Tibial artery (tissue), 4 donors: ENCODE measurements around the gene ANKRD24.

Source experiments
- DNase-seq, 2 donors: peaks; one replicate each; pipeline ENCODE4 v3.0.0-alpha.2; 2019
- H3K27ac ChIP-seq, 2 donors: fragments of 200-600 bp; sonication (generic) in 1 of 2; 1 replicate in 1 of 2; 2 replicates in 1 of 2; pipeline ENCODE4 v1.5.1; 2018 to 2019; ENCODE audit warnings: mild to moderate bottlenecking in 1 of 2
- H3K27me3 ChIP-seq, 2 donors: fragments of 200-600 bp; sonication (generic) in 1 of 2; one replicate each; pipeline versions ENCODE4 v1.5.1 to v1.6.0; 2016 to 2019
- H3K36me3 ChIP-seq, 3 donors: fragments of 200-600 bp; sonication (generic) in 2 of 3; one replicate each; pipeline ENCODE4 v1.5.1; 2016 to 2019; ENCODE audit warnings: mild to moderate bottlenecking in 2 of 3
- H3K4me1 ChIP-seq, 4 donors: fragments of 200-600 bp; sonication (generic) in 2 of 4; 1 replicate in 3 of 4; 2 replicates in 1 of 4; pipeline ENCODE4 v1.5.1; 2016 to 2019
- H3K4me3 ChIP-seq, 2 donors: fragments of 200-600 bp; sonication (generic) in 1 of 2; 1 replicate in 1 of 2; 2 replicates in 1 of 2; pipeline ENCODE4 v1.5.1; 2018 to 2019; ENCODE audit warnings: mild to moderate bottlenecking in 2 of 2
- H3K9me3 ChIP-seq, 3 donors: fragments of 200-600 bp; sonication (generic) in 1 of 3; one replicate each; pipeline ENCODE4 v1.5.1; 2016 to 2019
- intact Hi-C: fragments of 100-400 bp; cut with DNase I; formaldehyde crosslinking; loops from one replicate; pipeline ENCODE4 v1.15.0; 2023; ENCODE audit warnings: low total_unique reads
- TF ChIP-seq, protein P1 (sequence below), 2 experiments: fragments of 200-600 bp in 1 of 2; fragments of 450-650 bp in 1 of 2; IDR thresholded peaks; one replicate each; pipeline ENCODE4 v1.5.1; 2017 to 2019; ENCODE audit warnings: antibody characterized with exemption in 2 of 2, mild to moderate bottlenecking in 1 of 2, moderate library complexity in 1 of 2

Gene ANKRD24

GRCh38 chr19:4198467-4199126, 16.1 kb downstream of the ANKRD24 start:
- Histone ChIP-seq H3K27me3 (peaks cover 6 to 66% of the 10 kb centered on the region in 2 donors), H3K27ac (no peak overlapping the region), H3K4me1 (peaks cover 0 to 13% (median 9%) of the 10 kb centered on the region in 4 donors), H3K36me3 (no peaks in the 10 kb centered on the region), H3K4me3 (no peak overlapping the region), H3K9me3 (no peaks in the 10 kb centered on the region)
- TF ChIP-seq, protein P1, sequence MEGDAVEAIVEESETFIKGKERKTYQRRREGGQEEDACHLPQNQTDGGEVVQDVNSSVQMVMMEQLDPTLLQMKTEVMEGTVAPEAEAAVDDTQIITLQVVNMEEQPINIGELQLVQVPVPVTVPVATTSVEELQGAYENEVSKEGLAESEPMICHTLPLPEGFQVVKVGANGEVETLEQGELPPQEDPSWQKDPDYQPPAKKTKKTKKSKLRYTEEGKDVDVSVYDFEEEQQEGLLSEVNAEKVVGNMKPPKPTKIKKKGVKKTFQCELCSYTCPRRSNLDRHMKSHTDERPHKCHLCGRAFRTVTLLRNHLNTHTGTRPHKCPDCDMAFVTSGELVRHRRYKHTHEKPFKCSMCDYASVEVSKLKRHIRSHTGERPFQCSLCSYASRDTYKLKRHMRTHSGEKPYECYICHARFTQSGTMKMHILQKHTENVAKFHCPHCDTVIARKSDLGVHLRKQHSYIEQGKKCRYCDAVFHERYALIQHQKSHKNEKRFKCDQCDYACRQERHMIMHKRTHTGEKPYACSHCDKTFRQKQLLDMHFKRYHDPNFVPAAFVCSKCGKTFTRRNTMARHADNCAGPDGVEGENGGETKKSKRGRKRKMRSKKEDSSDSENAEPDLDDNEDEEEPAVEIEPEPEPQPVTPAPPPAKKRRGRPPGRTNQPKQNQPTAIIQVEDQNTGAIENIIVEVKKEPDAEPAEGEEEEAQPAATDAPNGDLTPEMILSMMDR (IDR thresholded peaks at IDR 0.05) = no peak
- intact Hi-C loops = no loop called here
- DNase-seq = no peak

DNA sequence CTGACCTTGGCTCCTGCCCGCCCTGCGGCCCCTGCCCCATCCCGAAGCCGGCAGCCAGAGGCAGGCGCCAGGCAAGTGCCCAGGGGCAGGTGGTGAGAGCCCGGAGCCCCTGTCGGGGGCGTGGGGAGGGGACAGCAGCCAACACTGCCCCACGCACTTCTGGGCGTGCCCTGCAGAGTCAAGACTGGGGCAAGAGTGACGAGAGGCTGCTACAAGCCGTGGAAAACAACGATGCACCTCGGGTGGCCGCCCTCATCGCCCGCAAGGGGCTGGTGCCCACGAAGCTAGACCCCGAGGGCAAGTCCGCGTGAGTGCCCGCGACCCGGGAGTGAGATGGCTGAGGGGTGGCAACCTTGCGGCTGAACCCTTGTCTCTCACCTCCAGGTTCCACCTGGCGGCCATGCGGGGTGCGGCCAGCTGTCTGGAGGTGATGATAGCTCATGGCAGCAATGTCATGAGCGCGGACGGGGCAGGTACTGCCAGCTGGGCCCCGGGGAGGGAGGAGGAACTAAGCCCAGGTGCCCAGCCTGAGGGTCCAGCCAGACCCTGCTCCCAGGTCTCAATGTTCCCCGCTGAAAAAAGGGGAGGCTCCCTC, 17.3 kb downstream of the ANKRD24 start:
- H3K4me3 ChIP-seq = no peak overlapping the region
- intact Hi-C loops = no loop called here
- H3K27ac ChIP-seq = no peak overlapping the region
- TF ChIP-seq, protein P1 (IDR thresholded peaks at IDR 0.05) = no peak
- H3K36me3 ChIP-seq = no peaks in the 10 kb centered on the region
- H3K27me3 ChIP-seq = peaks cover 6 to 54% of the 10 kb centered on the region in 2 donors
- H3K4me1 ChIP-seq = peaks cover 0 to 18% (median 10%) of the 10 kb centered on the region in 4 donors
- no peak for DNase-seq
- no peaks in the 10 kb centered on the region for H3K9me3 ChIP-seq

DNA sequence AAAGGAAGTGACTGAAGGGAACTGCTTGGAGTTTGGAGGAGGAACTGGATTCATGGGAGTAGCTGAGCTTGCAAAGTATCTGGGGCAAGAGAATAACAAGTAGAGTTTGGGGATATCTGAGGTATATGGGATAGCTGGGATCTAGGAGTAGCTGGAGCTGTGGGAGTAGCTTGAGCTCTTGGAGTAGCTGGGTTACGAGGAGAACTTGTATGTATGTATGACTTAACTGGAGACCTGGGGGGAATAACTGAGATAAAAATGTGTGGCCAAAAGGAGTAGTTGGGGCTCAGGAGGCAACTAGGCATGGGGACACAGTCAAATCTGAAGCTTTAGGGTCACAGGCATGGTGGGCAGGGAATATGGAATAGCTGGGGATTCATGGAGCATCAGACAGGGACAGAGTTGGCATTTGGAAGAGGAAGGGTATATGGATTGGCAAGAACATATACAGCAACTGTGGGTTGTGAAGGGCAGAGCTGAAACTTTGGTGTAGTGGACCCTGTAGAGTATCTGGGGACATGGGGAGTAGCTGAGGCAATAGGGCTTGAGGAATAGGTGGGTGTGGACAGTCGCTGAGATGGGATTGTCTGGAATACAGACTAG, 18.6 kb downstream of the ANKRD24 start:
- DNase-seq = no peak
- Histone ChIP-seq H3K27ac (no peak overlapping the region), H3K27me3 (peaks cover 6 to 41% of the 10 kb centered on the region in 2 donors), H3K4me1 (peaks cover 0 to 19% (median 11%) of the 10 kb centered on the region in 4 donors), H3K9me3 (no peaks in the 10 kb centered on the region), H3K36me3 (no peaks in the 10 kb centered on the region), H3K4me3 (no peak overlapping the region)
- intact Hi-C loops = no loop called here
- TF ChIP-seq, protein P1 (IDR thresholded peaks at IDR 0.05) = no peak

DNA sequence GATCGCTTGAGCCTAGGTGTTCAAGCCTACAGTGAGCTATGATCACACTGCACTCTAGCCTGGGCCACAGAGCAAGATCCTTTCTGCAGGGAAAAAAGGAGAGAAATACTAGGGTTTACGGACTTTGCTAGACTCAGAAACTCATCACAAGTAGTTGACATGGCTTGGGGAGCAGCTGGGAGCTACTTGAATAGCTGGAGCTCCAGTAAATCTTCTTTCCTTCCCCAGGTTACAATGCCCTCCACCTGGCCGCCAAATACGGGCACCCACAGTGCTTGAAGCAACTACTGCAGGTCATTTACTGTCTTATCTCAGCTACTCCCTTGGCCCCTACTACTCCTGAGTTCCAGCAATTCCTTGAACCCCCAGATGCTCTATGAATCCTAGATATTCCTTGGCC, 19.3 kb downstream of the ANKRD24 start:
- TF ChIP-seq, protein P1 (IDR thresholded peaks at IDR 0.05) = no peak
- intact Hi-C loops = no loop called here
- Histone ChIP-seq H3K27me3 (peaks cover 4 to 38% of the 10 kb centered on the region in 2 donors), H3K9me3 (no peaks in the 10 kb centered on the region), H3K4me1 (peaks cover 0 to 19% (median 11%) of the 10 kb centered on the region in 4 donors), H3K36me3 (no peaks in the 10 kb centered on the region), H3K27ac (no peak overlapping the region), H3K4me3 (no peak overlapping the region)
- no peak for DNase-seq

GRCh38 chr19:4206818-4207484, 24.5 kb downstream of the ANKRD24 start:
- H3K36me3 ChIP-seq = no peaks in the 10 kb centered on the region
- TF ChIP-seq, protein P1 (IDR thresholded peaks at IDR 0.05) = no peak
- intact Hi-C loops = no loop called here
- H3K4me1 ChIP-seq = peaks cover 0 to 6% (median 2%) of the 10 kb centered on the region in 4 donors
- H3K27ac ChIP-seq = no peak overlapping the region
- peaks cover 0 to 41% of the 10 kb centered on the region in 2 donors for H3K27me3 ChIP-seq
- H3K4me3 ChIP-seq = no peak overlapping the region
- no peaks in the 10 kb centered on the region for H3K9me3 ChIP-seq
- no peak for DNase-seq
